ENCODE measurements around the gene ORC3. TPM values are rescaled to one million over a fixed set of nuclear protein-coding genes. Genes with fewer than 3 reads are reported as not detected.

The ORC3 gene
- 16.2 and 22.9 TPM in 2 replicates for total RNA-seq

GRCh38 chr6:87589693-87590416, at the start of gene ORC3, which contains the start of gene RARS2:
TSS of gene ORC3 (plus strand) at chr6:87590135. CDS start at chr6:87590169, 34 bp downstream.
TSS of gene RARS2 (minus strand) at chr6:87589987. CDS start at chr6:87589957, 30 bp downstream.

GRCh38 chr6:87701676-87702588, 112.0 kb downstream of the ORC3 start, which contains the start of gene AKIRIN2:
TSS of gene AKIRIN2 (minus strand) at chr6:87702233. CDS start at chr6:87701684, 549 bp downstream.

Other genes with a start within 250 kb of the ORC3 start
- gene C6orf163, start 245.3 kb upstream of the ORC3 start, total RNA-seq: 0.44 and 0.68 TPM in 2 replicates
- 0.37 and 1.2 TPM in 2 replicates for gene CFAP206, start 182.2 kb upstream of the ORC3 start, total RNA-seq
- gene SLC35A1, start 117.2 kb upstream of the ORC3 start, total RNA-seq: 15.4 and 16.5 TPM in 2 replicates
- 27.3 TPM in 2 replicates for gene RARS2, start 148 bp upstream of the ORC3 start, total RNA-seq
- 23.1 and 23.8 TPM in 2 replicates for gene AKIRIN2, start 112.1 kb downstream of the ORC3 start, total RNA-seq